ENCODE data around the gene NFYC. TPM values are rescaled to one million over a fixed set of nuclear protein-coding genes. Genes with fewer than 3 reads are reported as not detected.

NFYC gene
- 32.7 and 38.5 TPM in 2 replicates for total RNA-seq

DNA sequence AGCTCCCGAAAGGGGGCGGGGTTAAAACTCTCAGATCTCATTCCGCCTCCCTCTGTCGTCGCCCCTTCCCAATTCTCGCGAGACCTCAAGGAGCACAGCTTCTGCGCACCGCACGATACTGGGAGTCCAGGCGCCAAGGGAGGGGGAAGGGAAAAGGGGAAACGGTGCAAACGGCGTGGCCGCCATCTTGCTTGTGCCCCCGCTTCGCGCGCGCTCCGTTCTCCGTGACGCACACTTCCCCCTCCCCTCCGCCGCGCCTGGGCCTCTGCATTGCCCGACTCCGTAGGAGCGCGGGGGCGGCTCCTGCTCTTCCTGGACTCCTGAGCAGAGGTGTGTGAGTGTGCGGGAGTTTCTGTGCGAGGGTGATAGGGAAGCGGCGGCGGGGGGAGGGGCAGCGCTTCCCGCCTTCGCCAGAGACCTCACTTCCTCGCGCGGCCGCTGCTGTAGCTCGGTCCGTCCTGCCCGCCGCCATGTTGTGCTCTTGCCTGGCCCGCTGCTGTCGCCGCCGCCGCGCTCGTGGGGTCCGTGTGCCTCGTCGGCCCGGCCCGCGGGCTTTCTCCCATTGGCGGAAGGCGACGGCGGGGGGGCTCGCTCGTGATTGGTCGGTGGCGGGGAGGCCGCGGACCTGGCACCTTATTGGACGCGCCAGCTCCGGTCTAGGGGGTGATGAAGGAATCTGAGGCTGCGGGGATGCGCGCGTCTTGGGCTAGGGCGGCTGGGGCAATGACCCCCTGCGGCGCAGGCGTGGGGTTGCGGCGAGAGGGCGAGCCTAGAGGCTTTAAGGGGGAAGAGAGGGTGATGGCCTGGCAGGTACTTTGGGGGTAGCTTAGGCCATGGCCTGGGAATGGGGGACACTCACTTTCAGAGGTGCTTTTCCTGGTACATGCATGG lies at the start of gene NFYC:
TSS of gene NFYC (plus strand) at position 167 of the 891 bp plus-strand sequence. CDS start 47,140 bp downstream, outside the sequence.

DNA sequence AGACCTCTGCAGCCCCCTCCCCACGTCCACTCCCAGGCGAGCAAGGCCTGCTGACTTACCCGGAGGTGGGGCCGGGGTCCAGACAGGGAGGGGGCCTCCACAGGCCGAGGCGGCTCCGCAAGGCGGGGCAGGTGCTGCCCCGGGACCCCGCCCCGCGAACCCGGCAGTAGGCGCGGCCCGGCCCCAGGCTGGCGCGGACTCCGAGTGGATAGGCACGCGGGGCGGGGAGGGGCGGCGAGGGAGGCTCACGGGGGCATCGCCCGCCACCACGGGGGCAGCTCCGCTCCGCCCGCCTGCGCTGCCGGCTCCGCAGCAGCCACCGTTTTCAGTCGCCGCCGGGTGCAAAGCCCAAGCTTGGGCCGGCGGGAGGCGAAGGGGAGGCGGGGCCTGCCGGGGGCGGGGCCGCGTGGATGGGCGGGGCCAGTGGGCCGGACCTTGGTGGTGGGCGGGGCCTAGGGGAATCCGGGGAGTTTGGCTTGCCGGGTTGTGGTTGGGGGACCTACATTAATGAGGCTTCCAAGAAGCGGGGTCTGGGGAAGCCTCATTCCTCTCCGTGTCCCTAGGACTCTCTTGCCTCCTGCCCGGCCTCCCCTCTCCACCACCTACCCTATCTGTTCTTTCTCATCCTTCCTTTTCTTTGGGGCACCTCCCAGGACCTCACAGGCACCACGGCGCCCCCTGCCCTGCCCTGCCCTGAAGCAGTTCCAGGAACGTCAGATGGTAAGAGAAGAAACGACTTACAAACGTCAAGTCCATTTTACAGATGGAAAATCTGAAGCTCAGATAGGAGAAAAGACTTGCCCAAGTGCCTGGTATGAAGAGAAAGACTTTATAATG lies 26.0 kb upstream of the NFYC start, which contains the start of gene RIMS3:
TSS of gene RIMS3 (minus strand) at position 348 of the 837 bp plus-strand sequence. CDS start 23,757 bp downstream, outside the sequence.

DNA sequence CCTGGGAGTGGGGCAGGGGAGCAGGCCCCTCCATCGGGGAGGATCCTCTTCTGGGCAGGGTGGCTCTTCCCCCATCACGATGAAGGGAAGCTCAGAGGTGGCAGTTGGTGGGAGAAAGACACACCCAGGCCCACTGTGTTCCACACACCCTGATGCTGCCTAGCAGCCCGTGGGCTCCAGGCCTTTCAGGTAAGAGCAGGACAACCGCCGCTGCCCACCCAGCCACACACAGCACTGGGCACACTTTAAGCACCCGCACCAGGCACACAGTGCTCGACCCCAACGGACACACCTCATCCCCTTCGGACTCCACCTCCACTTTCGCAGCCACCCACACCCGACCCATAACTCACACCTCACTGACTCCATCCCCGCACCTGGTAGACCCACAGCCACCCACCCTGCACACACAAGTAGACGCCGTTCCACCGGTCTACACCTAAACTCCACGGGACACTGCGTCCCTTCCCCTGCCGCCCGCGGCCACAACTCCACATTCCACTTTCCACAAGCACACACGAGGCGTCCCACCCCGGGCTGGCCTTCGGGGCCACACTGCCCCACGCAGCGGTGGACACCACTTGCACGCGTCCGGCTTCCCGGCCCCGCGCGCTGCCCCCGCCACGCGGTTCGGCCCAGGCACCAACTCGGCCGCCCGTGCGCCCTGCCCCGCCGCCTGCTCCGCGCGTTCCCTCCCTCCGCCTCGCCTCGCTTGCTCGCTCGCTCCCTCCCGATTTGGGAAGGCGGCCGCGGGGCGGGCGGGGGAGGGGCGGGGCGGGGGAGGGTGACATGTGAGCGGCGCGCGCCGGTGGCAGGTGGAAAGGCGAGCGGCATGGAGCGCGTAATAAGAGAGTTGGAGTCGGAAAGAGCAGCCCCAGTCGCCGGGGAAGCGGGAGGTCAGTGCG lies 91.7 kb downstream of the NFYC start, which contains the start of gene KCNQ4:
TSS of gene KCNQ4 (plus strand) at position 787 of the 905 bp plus-strand sequence. CDS start 307 bp downstream, outside the sequence.

Other genes with a start within 250 kb of the NFYC start
- 0.32 and 4.5 TPM in 2 replicates for gene ZFP69B, start 241.2 kb upstream of the NFYC start, total RNA-seq
- 3.0 TPM in 2 replicates for gene ZFP69, start 214.4 kb upstream of the NFYC start, total RNA-seq
- 9.1 and 25.4 TPM in 2 replicates for gene EXO5, start 182.9 kb upstream of the NFYC start, total RNA-seq
- 4.6 and 5.0 TPM in 2 replicates for gene ZNF684, start 160.1 kb upstream of the NFYC start, total RNA-seq
- gene RIMS3, start 26.0 kb upstream of the NFYC start, total RNA-seq, result 0.16 and 0.52 TPM in 2 replicates
- 0.08 TPM in 1 of 2 replicates, not detected in the other for gene KCNQ4, start 92.1 kb downstream of the NFYC start, total RNA-seq
- gene CITED4, start 170.7 kb downstream of the NFYC start, total RNA-seq, result 8.1 and 8.4 TPM in 2 replicates